Endothelial cell of umbilical vein (primary cell): ENCODE data around the gene SLC24A3. TPM values are rescaled to one million over a fixed set of nuclear protein-coding genes. Genes with fewer than 3 reads are reported as not detected.

Experiments
- BruUV-seq: library from RNA; stranded (reverse); fragments of 400-500 nt; replicated peaks from 2 replicates; lab custom pipeline; 2021; lab: Mats Ljungman, UMichigan
- CTCF ChIA-PET: fragments of 300-600, 350-600 bp; sonication (Branson Sonifier 250); formaldehyde crosslinking; loops from one replicate; lab custom pipeline; 2021; ENCODE audit warnings: antibody characterized with exemption, inconsistent platforms; lab: Charles Lee
- POLR2A ChIA-PET: fragments of 300-600, 350-600 bp; sonication (Branson Sonifier 250); formaldehyde crosslinking; loops from one replicate; lab custom pipeline; 2021; ENCODE audit warnings: antibody characterized with exemption, inconsistent platforms; lab: Charles Lee
- DNase-seq: peaks from one replicate; pipeline ENCODE4 v3.0.0-alpha.2; 2011; ENCODE audit warnings: low read depth, low spot score
- FAIRE-seq: peaks from 2 replicates; lab custom pipeline; 2011; peaks lifted over from hg19 to GRCh38; lab: Jason Lieb, UNC
- H2AFZ ChIP-seq: 2 replicates; pipeline ENCODE4 v1.6.0; 2012; ENCODE audit warnings: low read depth, low read length, control low read depth, inconsistent platforms
- H3K27ac ChIP-seq: 2 replicates; pipeline ENCODE4 v1.5.1; 2011; ENCODE audit warnings: low read depth, mild to moderate bottlenecking, control low read depth, low read length, moderate library complexity; ENCODE audit not compliant: insufficient read depth
- H3K27me3 ChIP-seq, 2 experiments: 2 replicates each; pipeline versions ENCODE4 v1.6.0 to v1.6.1; 2011; ENCODE audit warnings: low read length in 2 of 2, mixed read lengths in 1 of 2; ENCODE audit not compliant: control insufficient read depth in 2 of 2, insufficient read depth in 2 of 2
- H3K36me3 ChIP-seq, 2 experiments: 2 replicates in 1 of 2; 3 replicates in 1 of 2; pipeline ENCODE4 v1.5.1; 2011; ENCODE audit warnings: low read length in 2 of 2, mild to moderate bottlenecking in 1 of 2, moderate library complexity in 1 of 2; ENCODE audit not compliant: control insufficient read depth in 2 of 2, insufficient read depth in 2 of 2; ENCODE audit errors: extremely low read depth in 1 of 2
- H3K4me1 ChIP-seq: 3 replicates; pipeline ENCODE4 v1.5.1; 2011; ENCODE audit warnings: mild to moderate bottlenecking, low read length; ENCODE audit not compliant: control insufficient read depth, insufficient read depth; ENCODE audit errors: extremely low read depth
- H3K4me2 ChIP-seq: 2 replicates; pipeline ENCODE4 v1.6.1; 2011; ENCODE audit warnings: low read length, control low read depth, mixed read lengths; ENCODE audit not compliant: insufficient read depth
- H3K4me3 ChIP-seq, 3 experiments: fragments of 200-600 bp in 1 of 3; sonication (generic), shearing (Covaris generic) in 1 of 3; replicated peaks in 1 of 3; 2 replicates each; pipeline ENCODE4 v1.5.1; 2011 to 2016; ENCODE audit warnings: control low read depth in 3 of 3, low read length in 3 of 3, mild to moderate bottlenecking in 2 of 3, inconsistent platforms in 1 of 3, low read depth in 1 of 3, moderate library complexity in 1 of 3; ENCODE audit not compliant: insufficient read depth in 1 of 3
- H3K79me2 ChIP-seq: 2 replicates; pipeline ENCODE4 v1.6.0; 2012; ENCODE audit warnings: low read length, inconsistent platforms; ENCODE audit not compliant: control insufficient read depth, insufficient read depth
- H3K9ac ChIP-seq: replicated peaks from 2 replicates; pipeline ENCODE3; 2011; ENCODE audit warnings: low read length, control low read depth; ENCODE audit not compliant: insufficient read depth; ENCODE audit errors: extremely low read depth
- H3K9me1 ChIP-seq: replicated peaks from 3 replicates; pipeline ENCODE4 v1.6.0; 2011; ENCODE audit warnings: mild to moderate bottlenecking, low read length; ENCODE audit not compliant: control insufficient read depth, insufficient read depth; ENCODE audit errors: extremely low read depth
- H3K9me3 ChIP-seq: replicated peaks from 2 replicates; pipeline ENCODE4 v1.5.1; 2012; ENCODE audit warnings: low read length, inconsistent platforms; ENCODE audit not compliant: control insufficient read depth, insufficient read depth
- H4K20me1 ChIP-seq: replicated peaks from 2 replicates; pipeline ENCODE3; 2011; ENCODE audit warnings: mild to moderate bottlenecking, low read length; ENCODE audit not compliant: control insufficient read depth, insufficient read depth; ENCODE audit errors: extremely low read depth
- EZH2 ChIP-seq: IDR thresholded peaks from 2 replicates; pipeline ENCODE4 v1.6.1; 2012; ENCODE audit warnings: borderline replicate concordance, low read depth, mild to moderate bottlenecking, moderate library complexity, low read length, inconsistent platforms; ENCODE audit not compliant: severe bottlenecking
- FOS ChIP-seq: IDR thresholded peaks from 2 replicates; pipeline ENCODE4 v1.6.1; 2011; ENCODE audit warnings: mild to moderate bottlenecking, low read length, moderate library complexity, borderline replicate concordance; ENCODE audit not compliant: insufficient read depth
- GATA2 ChIP-seq: IDR thresholded peaks from 2 replicates; pipeline ENCODE4 v1.7.0; 2011; ENCODE audit warnings: low read depth, mild to moderate bottlenecking, moderate library complexity, mixed read lengths, low read length; ENCODE audit not compliant: insufficient read length, insufficient read depth
- JUN ChIP-seq: IDR thresholded peaks from 2 replicates; pipeline ENCODE4 v1.6.1; 2011; ENCODE audit warnings: borderline replicate concordance, low read depth; ENCODE audit not compliant: insufficient read length, insufficient read depth
- MYC ChIP-seq: IDR thresholded peaks from one replicate; pipeline ENCODE4 v1.6.1; 2011; ENCODE audit warnings: mild to moderate bottlenecking, low read depth, low read length
- POLR2A ChIP-seq: IDR thresholded peaks from 2 replicates; pipeline ENCODE4 v1.6.1; 2012; ENCODE audit warnings: low read depth, mild to moderate bottlenecking, control low read depth, low read length
- POLR2AphosphoS5 ChIP-seq: IDR thresholded peaks from 2 replicates; pipeline ENCODE4 v1.6.1; 2012; ENCODE audit warnings: low read depth, mild to moderate bottlenecking, control low read depth, low read length, moderate library complexity; ENCODE audit not compliant: insufficient read depth
- dilution Hi-C: fragments of 300-500 bp; cut with MboI; formaldehyde crosslinking; loops from one replicate; pipeline ENCODE4 v1.15.0; 2019; ENCODE audit warnings: low sequenced_read_pairs; ENCODE audit not compliant: extremely low pct_ligation_motif_present
- intact Hi-C: fragments of 100-400 bp; cut with micrococcal nuclease; formaldehyde crosslinking; loops from one replicate; pipeline ENCODE4 v1.10.0; 2022
- polyA plus RNA-seq, 4 experiments: library from polyadenylated mRNA; depleted of rRNA in 3 of 4; stranded (reverse) in 3 of 4; unstranded in 1 of 4; fragments of >200 nt; gene quantifications; 2 replicates each; pipeline versions ENCODE4 v1.2.1 to v1.2.3, GENCODE V29; 2011 to 2012; ENCODE audit warnings: missing spikeins in 1 of 4
- total RNA-seq: library from RNA; stranded (reverse); gene quantifications from 2 replicates; pipeline ENCODE4 v1.2.3, GENCODE V29; 2021
- TF ChIP-seq, protein P1 (sequence below), 2 donors: IDR thresholded peaks; 1 replicate in 1 of 2; 2 replicates in 1 of 2; pipeline ENCODE4 v1.5.1; 2011; ENCODE audit warnings: low read length in 2 of 2, mild to moderate bottlenecking in 2 of 2, moderate library complexity in 2 of 2, control low read depth in 1 of 2, inconsistent platforms in 1 of 2, low read depth in 1 of 2; ENCODE audit not compliant: insufficient read depth in 1 of 2; ENCODE audit errors: extremely low read depth in 1 of 2
- TF ChIP-seq, protein P2 (sequence below): IDR thresholded peaks from 2 replicates; pipeline ENCODE4 v1.6.1; 2011; ENCODE audit not compliant: insufficient read depth, insufficient read length

Gene SLC24A3
- total and polyA plus RNA-seq, 2 donors (not counting 3 experiments of a cell fraction or from before 2014, with no cell fraction given), result not detected

DNA sequence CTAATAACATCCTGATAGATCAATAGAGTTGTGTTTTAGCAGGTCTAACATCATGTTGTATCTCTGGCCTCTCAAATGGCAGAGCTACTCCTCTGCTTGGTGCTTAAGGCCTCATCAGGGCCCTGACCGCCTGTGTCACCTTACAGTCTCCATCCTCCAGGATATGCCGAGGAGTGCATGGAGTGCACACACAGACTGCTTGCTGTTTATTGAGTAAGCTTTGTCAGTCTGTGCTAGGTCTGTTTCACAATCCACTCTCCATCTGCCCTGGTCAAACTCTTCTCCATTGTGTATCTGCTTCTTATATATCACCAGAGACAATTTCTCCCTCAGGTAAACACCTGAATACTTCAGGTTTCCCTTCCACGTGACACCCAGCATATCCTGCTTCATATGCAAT lies 136.1 kb downstream of the SLC24A3 start:
- H3K9me3 ChIP-seq, result no peaks in the 10 kb centered on the region
- H3K36me3 ChIP-seq, result no peaks in the 10 kb centered on the region
- H3K9ac ChIP-seq, result no peak overlapping the region
- H3K4me2 ChIP-seq, result no peak overlapping the region
- BruUV-seq, result no TSS peak
- no peaks in the 10 kb centered on the region for H3K9me1 ChIP-seq
- intact Hi-C loops, result no loop called here
- H3K4me3 ChIP-seq, result no peak overlapping the region
- CTCF ChIA-PET, result no interaction called here
- no peaks in the 10 kb centered on the region for H3K79me2 ChIP-seq
- H4K20me1 ChIP-seq, result no peaks in the 10 kb centered on the region
- dilution Hi-C loops, result no loop called here
- H2AFZ ChIP-seq, result no peak overlapping the region
- FAIRE-seq (no peak), DNase-seq (no peak)
- no peaks in the 10 kb centered on the region for H3K4me1 ChIP-seq
- TF ChIP-seq POLR2AphosphoS5 (no peak), POLR2A (no peak), EZH2 (no peak), FOS (no peak), MYC (no peak), JUN (no peak), GATA2 (no peak)
- TF ChIP-seq, protein P1, sequence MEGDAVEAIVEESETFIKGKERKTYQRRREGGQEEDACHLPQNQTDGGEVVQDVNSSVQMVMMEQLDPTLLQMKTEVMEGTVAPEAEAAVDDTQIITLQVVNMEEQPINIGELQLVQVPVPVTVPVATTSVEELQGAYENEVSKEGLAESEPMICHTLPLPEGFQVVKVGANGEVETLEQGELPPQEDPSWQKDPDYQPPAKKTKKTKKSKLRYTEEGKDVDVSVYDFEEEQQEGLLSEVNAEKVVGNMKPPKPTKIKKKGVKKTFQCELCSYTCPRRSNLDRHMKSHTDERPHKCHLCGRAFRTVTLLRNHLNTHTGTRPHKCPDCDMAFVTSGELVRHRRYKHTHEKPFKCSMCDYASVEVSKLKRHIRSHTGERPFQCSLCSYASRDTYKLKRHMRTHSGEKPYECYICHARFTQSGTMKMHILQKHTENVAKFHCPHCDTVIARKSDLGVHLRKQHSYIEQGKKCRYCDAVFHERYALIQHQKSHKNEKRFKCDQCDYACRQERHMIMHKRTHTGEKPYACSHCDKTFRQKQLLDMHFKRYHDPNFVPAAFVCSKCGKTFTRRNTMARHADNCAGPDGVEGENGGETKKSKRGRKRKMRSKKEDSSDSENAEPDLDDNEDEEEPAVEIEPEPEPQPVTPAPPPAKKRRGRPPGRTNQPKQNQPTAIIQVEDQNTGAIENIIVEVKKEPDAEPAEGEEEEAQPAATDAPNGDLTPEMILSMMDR (IDR thresholded peaks at IDR 0.05; ENCODE audit: extremely low read depth in 1 of 2, insufficient read depth in 1 of 2, low read depth in 1 of 2, low read length in 2 of 2), result no peak
- TF ChIP-seq, protein P2, sequence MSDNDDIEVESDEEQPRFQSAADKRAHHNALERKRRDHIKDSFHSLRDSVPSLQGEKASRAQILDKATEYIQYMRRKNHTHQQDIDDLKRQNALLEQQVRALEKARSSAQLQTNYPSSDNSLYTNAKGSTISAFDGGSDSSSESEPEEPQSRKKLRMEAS, result no peak
- H3K27ac ChIP-seq, result no peak overlapping the region
- POLR2A ChIA-PET, result no interaction called here
- H3K27me3 ChIP-seq, result no peaks in the 10 kb centered on the region
